ENCODE data around the gene EIF1B.
"Not testable (repeated sequence)": the region's sequence is repeated elsewhere in the genome, so short reads cannot be mapped to it uniquely, and the experiment has no call there.

Gene EIF1B

GRCh38 chr3:40309418-40309924, at the start of gene EIF1B:
Gene EIF1B (plus strand): TSS chr3:40309707. CDS start chr3:40309942, 235 bp downstream.
- Histone ChIP-seq H3K9me3 (ENCODE audit: control insufficient read depth in 5 of 5, low read length in 5 of 5) (no peaks in the 10 kb centered on the region), H3K4me1 (ENCODE audit: control insufficient read depth in 5 of 5, insufficient read depth in 5 of 5, low read length in 5 of 5) (peaks cover 0 to 31% (median 26%) of the 10 kb centered on the region in 5 donors), H3K4me3 (ENCODE audit: low read depth in 1 of 5, low read length in 5 of 5) (peak within 1 kb of the TSS; percentile 87 to 93 (median 90)), H3K27me3 (ENCODE audit: control insufficient read depth in 5 of 5, insufficient read depth in 4 of 5, low read length in 5 of 5) (no peaks in the 10 kb centered on the region), H3K27ac (ENCODE audit: low read depth, low read length) (peak within 1 kb of the TSS; percentile 93), H3K9ac (ENCODE audit: low read length in 5 of 5) (peak within 1 kb of the TSS; percentile 82 to 97 (median 90)), H3K36me3 (ENCODE audit: control insufficient read depth in 5 of 5, insufficient read depth in 5 of 5, low read length in 5 of 5) (peaks cover 12 to 27% (median 20%) of the 10 kb centered on the region in 5 donors)

GRCh38 chr3:40262331-40262730, 47.2 kb upstream of the EIF1B start:
- Histone ChIP-seq H3K27me3 (ENCODE audit: control insufficient read depth in 5 of 5, insufficient read depth in 4 of 5, low read length in 5 of 5) (no peaks in the 10 kb centered on the region), H3K9me3 (ENCODE audit: control insufficient read depth in 5 of 5, low read length in 5 of 5) (no peaks in the 10 kb centered on the region), H3K4me1 (ENCODE audit: control insufficient read depth in 5 of 5, insufficient read depth in 5 of 5, low read length in 5 of 5) (no peaks in the 10 kb centered on the region), H3K27ac (ENCODE audit: low read depth, low read length) (no peak overlapping the region), H3K9ac (ENCODE audit: low read length in 5 of 5) (no peak overlapping the region), H3K36me3 (ENCODE audit: control insufficient read depth in 5 of 5, insufficient read depth in 5 of 5, low read length in 5 of 5) (peaks cover 0 to 3% (median 0%) of the 10 kb centered on the region in 5 donors), H3K4me3 (ENCODE audit: low read depth in 1 of 5, low read length in 5 of 5) (no peak overlapping the region)

GRCh38 chr3:40264451-40264850, 45.1 kb upstream of the EIF1B start:
- H3K27ac ChIP-seq (ENCODE audit: low read depth, low read length): no peak overlapping the region

GRCh38 chr3:40265181-40265580, 44.3 kb upstream of the EIF1B start:
- Histone ChIP-seq H3K36me3 (ENCODE audit: control insufficient read depth in 5 of 5, insufficient read depth in 5 of 5, low read length in 5 of 5) (no peaks in the 10 kb centered on the region), H3K27ac (ENCODE audit: low read depth, low read length) (no peak overlapping the region), H3K9ac (ENCODE audit: low read length in 5 of 5) (no peak overlapping the region), H3K4me3 (ENCODE audit: low read depth in 1 of 5, low read length in 5 of 5) (no peak overlapping the region), H3K9me3 (ENCODE audit: control insufficient read depth in 5 of 5, low read length in 5 of 5) (no peaks in the 10 kb centered on the region), H3K4me1 (ENCODE audit: control insufficient read depth in 5 of 5, insufficient read depth in 5 of 5, low read length in 5 of 5) (no peaks in the 10 kb centered on the region), H3K27me3 (ENCODE audit: control insufficient read depth in 5 of 5, insufficient read depth in 4 of 5, low read length in 5 of 5) (no peaks in the 10 kb centered on the region)

More at GRCh38 chr3:40264451-40264850, 45.1 kb upstream of the EIF1B start:
- Histone ChIP-seq H3K27me3 (ENCODE audit: control insufficient read depth in 5 of 5, insufficient read depth in 4 of 5, low read length in 5 of 5) (no peaks in the 10 kb centered on the region), H3K9me3 (ENCODE audit: control insufficient read depth in 5 of 5, low read length in 5 of 5) (no peaks in the 10 kb centered on the region), H3K9ac (ENCODE audit: low read length in 5 of 5) (no peak overlapping the region), H3K4me1 (ENCODE audit: control insufficient read depth in 5 of 5, insufficient read depth in 5 of 5, low read length in 5 of 5) (no peaks in the 10 kb centered on the region), H3K4me3 (ENCODE audit: low read depth in 1 of 5, low read length in 5 of 5) (no peak overlapping the region), H3K36me3 (ENCODE audit: control insufficient read depth in 5 of 5, insufficient read depth in 5 of 5, low read length in 5 of 5) (no peaks in the 10 kb centered on the region)

- Histone ChIP-seq H3K4me3 (ENCODE audit: low read depth in 1 of 5, low read length in 5 of 5) (no peak overlapping the region), H3K9ac (ENCODE audit: low read length in 5 of 5) (no peak overlapping the region), H3K36me3 (ENCODE audit: control insufficient read depth in 5 of 5, insufficient read depth in 5 of 5, low read length in 5 of 5) (no peaks in the 10 kb centered on the region), H3K9me3 (ENCODE audit: control insufficient read depth in 5 of 5, low read length in 5 of 5) (no peaks in the 10 kb centered on the region), H3K4me1 (ENCODE audit: control insufficient read depth in 5 of 5, insufficient read depth in 5 of 5, low read length in 5 of 5) (no peaks in the 10 kb centered on the region), H3K27ac (ENCODE audit: low read depth, low read length) (no peak overlapping the region), H3K27me3 (ENCODE audit: control insufficient read depth in 5 of 5, insufficient read depth in 4 of 5, low read length in 5 of 5) (no peaks in the 10 kb centered on the region)
Measured at GRCh38 chr3:40267937-40268724, 41.4 kb upstream of the EIF1B start.

- H3K27ac ChIP-seq (ENCODE audit: low read depth, low read length): no peak overlapping the region
- no peak overlapping the region for H3K4me3 ChIP-seq (ENCODE audit: low read depth in 1 of 5, low read length in 5 of 5)
- no peaks in the 10 kb centered on the region for H3K9me3 ChIP-seq (ENCODE audit: control insufficient read depth in 5 of 5, low read length in 5 of 5)
- no peaks in the 10 kb centered on the region for H3K27me3 ChIP-seq (ENCODE audit: control insufficient read depth in 5 of 5, insufficient read depth in 4 of 5, low read length in 5 of 5)
- H3K36me3 ChIP-seq (ENCODE audit: control insufficient read depth in 5 of 5, insufficient read depth in 5 of 5, low read length in 5 of 5): no peaks in the 10 kb centered on the region
- no peaks in the 10 kb centered on the region for H3K4me1 ChIP-seq (ENCODE audit: control insufficient read depth in 5 of 5, insufficient read depth in 5 of 5, low read length in 5 of 5)
- H3K9ac ChIP-seq (ENCODE audit: low read length in 5 of 5): no peak overlapping the region
Measured at GRCh38 chr3:40268802-40269524, 40.5 kb upstream of the EIF1B start.

- H3K9me3 ChIP-seq (ENCODE audit: control insufficient read depth in 5 of 5, low read length in 5 of 5): no peaks in the 10 kb centered on the region
- no peak overlapping the region for H3K9ac ChIP-seq (ENCODE audit: low read length in 5 of 5)
- H3K4me3 ChIP-seq (ENCODE audit: low read depth in 1 of 5, low read length in 5 of 5): no peak overlapping the region
- H3K4me1 ChIP-seq (ENCODE audit: control insufficient read depth in 5 of 5, insufficient read depth in 5 of 5, low read length in 5 of 5): no peaks in the 10 kb centered on the region
- no peaks in the 10 kb centered on the region for H3K27me3 ChIP-seq (ENCODE audit: control insufficient read depth in 5 of 5, insufficient read depth in 4 of 5, low read length in 5 of 5)
- H3K36me3 ChIP-seq (ENCODE audit: control insufficient read depth in 5 of 5, insufficient read depth in 5 of 5, low read length in 5 of 5): no peaks in the 10 kb centered on the region
- H3K27ac ChIP-seq (ENCODE audit: low read depth, low read length): no peak overlapping the region
Measured at GRCh38 chr3:40278791-40279190, 30.7 kb upstream of the EIF1B start.

- H3K4me1 ChIP-seq (ENCODE audit: control insufficient read depth in 5 of 5, insufficient read depth in 5 of 5, low read length in 5 of 5): no peaks in the 10 kb centered on the region
- H3K4me3 ChIP-seq (ENCODE audit: low read depth in 1 of 5, low read length in 5 of 5): no peak overlapping the region
- H3K36me3 ChIP-seq (ENCODE audit: control insufficient read depth in 5 of 5, insufficient read depth in 5 of 5, low read length in 5 of 5): no peaks in the 10 kb centered on the region
- H3K9ac ChIP-seq (ENCODE audit: low read length in 5 of 5): no peak overlapping the region
- H3K9me3 ChIP-seq (ENCODE audit: control insufficient read depth in 5 of 5, low read length in 5 of 5): no peaks in the 10 kb centered on the region
- H3K27me3 ChIP-seq (ENCODE audit: control insufficient read depth in 5 of 5, insufficient read depth in 4 of 5, low read length in 5 of 5): no peaks in the 10 kb centered on the region
- no peak overlapping the region for H3K27ac ChIP-seq (ENCODE audit: low read depth, low read length)
Measured at GRCh38 chr3:40281995-40282394, 27.5 kb upstream of the EIF1B start.

GRCh38 chr3:40283057-40283456, 26.4 kb upstream of the EIF1B start:
- H3K9ac ChIP-seq (ENCODE audit: low read length in 5 of 5); H3K36me3 ChIP-seq (ENCODE audit: control insufficient read depth in 5 of 5, insufficient read depth in 5 of 5, low read length in 5 of 5); H3K4me1 ChIP-seq (ENCODE audit: control insufficient read depth in 5 of 5, insufficient read depth in 5 of 5, low read length in 5 of 5); H3K27ac ChIP-seq (ENCODE audit: low read depth, low read length); H3K27me3 ChIP-seq (ENCODE audit: control insufficient read depth in 5 of 5, insufficient read depth in 4 of 5, low read length in 5 of 5); H3K9me3 ChIP-seq (ENCODE audit: control insufficient read depth in 5 of 5, low read length in 5 of 5); H3K4me3 ChIP-seq (ENCODE audit: low read depth in 1 of 5, low read length in 5 of 5): not testable (repeated sequence)

GRCh38 chr3:40287248-40287647, 22.3 kb upstream of the EIF1B start:
- Histone ChIP-seq H3K27me3 (ENCODE audit: control insufficient read depth in 5 of 5, insufficient read depth in 4 of 5, low read length in 5 of 5) (no peaks in the 10 kb centered on the region), H3K9me3 (ENCODE audit: control insufficient read depth in 5 of 5, low read length in 5 of 5) (no peaks in the 10 kb centered on the region), H3K36me3 (ENCODE audit: control insufficient read depth in 5 of 5, insufficient read depth in 5 of 5, low read length in 5 of 5) (peaks cover 0 to 11% (median 5%) of the 10 kb centered on the region in 5 donors), H3K9ac (ENCODE audit: low read length in 5 of 5) (no peak overlapping the region), H3K4me3 (ENCODE audit: low read depth in 1 of 5, low read length in 5 of 5) (no peak overlapping the region), H3K27ac (ENCODE audit: low read depth, low read length) (no peak overlapping the region), H3K4me1 (ENCODE audit: control insufficient read depth in 5 of 5, insufficient read depth in 5 of 5, low read length in 5 of 5) (no peaks in the 10 kb centered on the region)

Measured in subcutaneous abdominal adipose tissue (tissue), 5 donors.